ENCODE results near the gene NTM. TPM values are rescaled to one million over a fixed set of nuclear protein-coding genes. Genes with fewer than 3 reads are reported as not detected.

NTM gene
- total RNA-seq, 1 experiment from 2014 or later, result not detected

DNA sequence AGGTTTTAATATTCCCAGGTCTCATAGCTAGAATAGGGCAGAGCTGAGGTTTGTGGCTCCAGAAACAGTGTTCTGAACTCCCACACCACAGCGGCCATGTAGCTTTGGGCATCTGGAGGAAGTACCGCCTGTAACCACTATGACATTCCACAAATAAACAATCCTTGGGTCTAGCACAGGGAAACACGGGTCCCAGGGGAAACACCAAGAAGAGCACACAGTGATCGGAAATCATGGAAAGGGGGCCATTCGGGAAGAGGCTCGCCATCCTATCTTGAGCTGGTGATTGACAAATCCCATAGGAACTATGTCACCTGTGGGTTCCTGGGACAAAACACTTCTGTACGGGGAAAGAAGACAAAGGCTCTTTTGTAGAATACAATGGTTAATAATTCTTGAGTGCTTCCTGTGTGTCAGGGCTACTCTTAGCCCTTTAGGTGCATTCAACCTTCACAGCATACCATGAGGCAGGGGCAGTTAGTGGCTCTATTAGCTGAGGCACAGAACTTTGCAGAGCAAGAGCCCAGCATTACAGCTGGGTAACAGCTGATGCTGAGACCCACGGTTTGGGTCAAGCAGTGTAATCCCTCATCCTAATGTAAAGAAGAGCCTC lies 514.2 kb downstream of the NTM start:
- TF ChIP-seq ELF1 (IDR thresholded peaks at IDR 0.05; ENCODE audit: borderline replicate concordance, low read depth) (no peak), EZH2phosphoT487 (IDR thresholded peaks at IDR 0.05; ENCODE audit: borderline replicate concordance) (no peak), EGR1 (IDR thresholded peaks at IDR 0.05; ENCODE audit: low read depth) (no peak), RAD21 (IDR thresholded peaks at IDR 0.05; ENCODE audit: low read depth) (no peak), TCF7L2 (IDR thresholded peaks at IDR 0.05; ENCODE audit: borderline replicate concordance, extremely low read depth, insufficient read depth, insufficient read length) (no peak), POLR2AphosphoS5 (IDR thresholded peaks at IDR 0.05; ENCODE audit: low read depth, low read length) (no peak), SIN3A (IDR thresholded peaks at IDR 0.05; ENCODE audit: low read depth) (no peak), CBX3 (IDR thresholded peaks at IDR 0.05; ENCODE audit: low read depth) (no peak), ZFX (IDR thresholded peaks at IDR 0.05) (no peak), POLR2A (IDR thresholded peaks at IDR 0.05; ENCODE audit: borderline replicate concordance, extremely low read depth, insufficient read depth, insufficient read length) (no peak), CEBPB (IDR thresholded peaks at IDR 0.05; ENCODE audit: low read depth) (no peak), ZNF274 (IDR thresholded peaks at IDR 0.05; ENCODE audit: low read depth, low read length) (no peak), FOSL1 (IDR thresholded peaks at IDR 0.05; ENCODE audit: low read depth) (no peak), SRF (IDR thresholded peaks at IDR 0.05; ENCODE audit: low read depth) (no peak), JUND (IDR thresholded peaks at IDR 0.05) (no peak)
- TF ChIP-seq, protein P1, sequence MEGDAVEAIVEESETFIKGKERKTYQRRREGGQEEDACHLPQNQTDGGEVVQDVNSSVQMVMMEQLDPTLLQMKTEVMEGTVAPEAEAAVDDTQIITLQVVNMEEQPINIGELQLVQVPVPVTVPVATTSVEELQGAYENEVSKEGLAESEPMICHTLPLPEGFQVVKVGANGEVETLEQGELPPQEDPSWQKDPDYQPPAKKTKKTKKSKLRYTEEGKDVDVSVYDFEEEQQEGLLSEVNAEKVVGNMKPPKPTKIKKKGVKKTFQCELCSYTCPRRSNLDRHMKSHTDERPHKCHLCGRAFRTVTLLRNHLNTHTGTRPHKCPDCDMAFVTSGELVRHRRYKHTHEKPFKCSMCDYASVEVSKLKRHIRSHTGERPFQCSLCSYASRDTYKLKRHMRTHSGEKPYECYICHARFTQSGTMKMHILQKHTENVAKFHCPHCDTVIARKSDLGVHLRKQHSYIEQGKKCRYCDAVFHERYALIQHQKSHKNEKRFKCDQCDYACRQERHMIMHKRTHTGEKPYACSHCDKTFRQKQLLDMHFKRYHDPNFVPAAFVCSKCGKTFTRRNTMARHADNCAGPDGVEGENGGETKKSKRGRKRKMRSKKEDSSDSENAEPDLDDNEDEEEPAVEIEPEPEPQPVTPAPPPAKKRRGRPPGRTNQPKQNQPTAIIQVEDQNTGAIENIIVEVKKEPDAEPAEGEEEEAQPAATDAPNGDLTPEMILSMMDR (IDR thresholded peaks at IDR 0.05 in 2 of 3, conservative IDR thresholded peaks at IDR 0.05 in 1 of 3; ENCODE audit: borderline replicate concordance in 1 of 3, insufficient read depth in 1 of 3, low read depth in 2 of 3, low read length in 2 of 3), result no peak
- TF ChIP-seq, protein P2, sequence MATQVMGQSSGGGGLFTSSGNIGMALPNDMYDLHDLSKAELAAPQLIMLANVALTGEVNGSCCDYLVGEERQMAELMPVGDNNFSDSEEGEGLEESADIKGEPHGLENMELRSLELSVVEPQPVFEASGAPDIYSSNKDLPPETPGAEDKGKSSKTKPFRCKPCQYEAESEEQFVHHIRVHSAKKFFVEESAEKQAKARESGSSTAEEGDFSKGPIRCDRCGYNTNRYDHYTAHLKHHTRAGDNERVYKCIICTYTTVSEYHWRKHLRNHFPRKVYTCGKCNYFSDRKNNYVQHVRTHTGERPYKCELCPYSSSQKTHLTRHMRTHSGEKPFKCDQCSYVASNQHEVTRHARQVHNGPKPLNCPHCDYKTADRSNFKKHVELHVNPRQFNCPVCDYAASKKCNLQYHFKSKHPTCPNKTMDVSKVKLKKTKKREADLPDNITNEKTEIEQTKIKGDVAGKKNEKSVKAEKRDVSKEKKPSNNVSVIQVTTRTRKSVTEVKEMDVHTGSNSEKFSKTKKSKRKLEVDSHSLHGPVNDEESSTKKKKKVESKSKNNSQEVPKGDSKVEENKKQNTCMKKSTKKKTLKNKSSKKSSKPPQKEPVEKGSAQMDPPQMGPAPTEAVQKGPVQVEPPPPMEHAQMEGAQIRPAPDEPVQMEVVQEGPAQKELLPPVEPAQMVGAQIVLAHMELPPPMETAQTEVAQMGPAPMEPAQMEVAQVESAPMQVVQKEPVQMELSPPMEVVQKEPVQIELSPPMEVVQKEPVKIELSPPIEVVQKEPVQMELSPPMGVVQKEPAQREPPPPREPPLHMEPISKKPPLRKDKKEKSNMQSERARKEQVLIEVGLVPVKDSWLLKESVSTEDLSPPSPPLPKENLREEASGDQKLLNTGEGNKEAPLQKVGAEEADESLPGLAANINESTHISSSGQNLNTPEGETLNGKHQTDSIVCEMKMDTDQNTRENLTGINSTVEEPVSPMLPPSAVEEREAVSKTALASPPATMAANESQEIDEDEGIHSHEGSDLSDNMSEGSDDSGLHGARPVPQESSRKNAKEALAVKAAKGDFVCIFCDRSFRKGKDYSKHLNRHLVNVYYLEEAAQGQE (IDR thresholded peaks at IDR 0.05; ENCODE audit: low read depth), result no peak
- TF ChIP-seq, protein P3, sequence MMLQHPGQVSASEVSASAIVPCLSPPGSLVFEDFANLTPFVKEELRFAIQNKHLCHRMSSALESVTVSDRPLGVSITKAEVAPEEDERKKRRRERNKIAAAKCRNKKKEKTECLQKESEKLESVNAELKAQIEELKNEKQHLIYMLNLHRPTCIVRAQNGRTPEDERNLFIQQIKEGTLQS (IDR thresholded peaks at IDR 0.05), result no peak
- Histone ChIP-seq H3K36me3 (ENCODE audit: control insufficient read depth in 1 of 2, insufficient read depth in 2 of 2, low read length in 2 of 2) (no peaks in the 10 kb centered on the region), H3K9me3 (ENCODE audit: control insufficient read depth in 1 of 2, insufficient read depth in 1 of 2, low read depth in 1 of 2, low read length in 2 of 2) (peaks cover 0 to 15% of the 10 kb centered on the region in 2 experiments; a peak in 2 of 4 replicates), H3K4me1 (ENCODE audit: control insufficient read depth in 1 of 2, insufficient read depth in 2 of 2, low read length in 2 of 2) (no peaks in the 10 kb centered on the region), H3K79me2 (ENCODE audit: insufficient read depth, low read length) (no peaks in the 10 kb centered on the region), H3K4me2 (ENCODE audit: low read length) (no peak overlapping the region), H2AFZ (ENCODE audit: low read depth, low read length, poor library complexity, severe bottlenecking) (no peak overlapping the region), H3K4me3 (replicated peaks in 1 of 2; ENCODE audit: low read depth in 1 of 2, low read length in 2 of 2) (no peak overlapping the region), H3K9me2 (ENCODE audit: insufficient read depth) (no peaks in the 10 kb centered on the region), H3K9ac (ENCODE audit: low read length) (no peak overlapping the region), H3K27me3 (ENCODE audit: insufficient read depth, low read length) (no peaks in the 10 kb centered on the region), H4K20me1 (ENCODE audit: insufficient read depth) (no peaks in the 10 kb centered on the region), H3K27ac (ENCODE audit: low read depth, low read length) (no peak overlapping the region)
- no peak for ATAC-seq
- DNase-seq (ENCODE audit: low read depth, low spot score), result no peak
- POLR2A ChIA-PET, result no interaction called here
- no TSS peak for BruUV-seq (replicated peaks)
- CTCF ChIA-PET, result no interaction called here
- intact Hi-C loops (cut with micrococcal nuclease), result no loop called here
- RAD21 ChIA-PET (ENCODE audit: low non-redundant PET in 1 of 2, low total read pairs in 2 of 2, uncharacterized antibody in 2 of 2, unreplicated experiment in 2 of 2), result no interaction called here

All from HCT116 (cell line).